H9 (cell line): Measurements from ENCODE around the gene TMEM217. TPM values are rescaled to one million over a fixed set of nuclear protein-coding genes. Genes with fewer than 3 reads are reported as not detected.
"Not testable (repeated sequence)": the region's sequence is repeated elsewhere in the genome, so short reads cannot be mapped to it uniquely, and the experiment has no call there.

ENCODE experiments used
- DNase-seq: peaks from one replicate; pipeline ENCODE4 v3.0.0-alpha.2; 2017
- H2AFZ ChIP-seq: one replicate; pipeline ENCODE4 v1.6.1; 2013; ENCODE audit warnings: mild to moderate bottlenecking, low read length, control low read depth, moderate library complexity
- H2AK5ac ChIP-seq: 2 replicates; pipeline ENCODE4 v1.6.1; 2013; ENCODE audit warnings: low read length, control low read depth, mixed read lengths; ENCODE audit not compliant: insufficient read length
- H2BK120ac ChIP-seq: one replicate; pipeline ENCODE4 v1.6.1; 2013; ENCODE audit warnings: low read depth, mild to moderate bottlenecking, low read length, control low read depth, inconsistent platforms; ENCODE audit not compliant: poor library complexity, severe bottlenecking
- H2BK12ac ChIP-seq: 2 replicates; pipeline ENCODE4 v1.6.1; 2013; ENCODE audit warnings: low read length, control low read depth, mixed read lengths, low read depth; ENCODE audit not compliant: insufficient read length
- H2BK15ac ChIP-seq: 2 replicates; pipeline ENCODE4 v1.6.1; 2013; ENCODE audit warnings: low read depth, low read length, control low read depth
- H2BK20ac ChIP-seq: one replicate; pipeline ENCODE4 v1.6.1; 2013; ENCODE audit warnings: low read depth, mild to moderate bottlenecking, low read length, control low read depth, inconsistent platforms; ENCODE audit not compliant: poor library complexity, severe bottlenecking
- H2BK5ac ChIP-seq: 2 replicates; pipeline ENCODE4 v1.6.1; 2013; ENCODE audit warnings: low read length, control low read depth, mixed read lengths; ENCODE audit not compliant: insufficient read length
- H3K14ac ChIP-seq: 2 replicates; pipeline ENCODE4 v1.6.1; 2013; ENCODE audit warnings: low read length, control low read depth; ENCODE audit not compliant: insufficient read depth
- H3K18ac ChIP-seq: 2 replicates; pipeline ENCODE4 v1.6.1; 2013; ENCODE audit warnings: low read depth, mild to moderate bottlenecking, mixed read lengths, low read length, control low read depth; ENCODE audit not compliant: insufficient read length
- H3K23ac ChIP-seq: 2 replicates; pipeline ENCODE4 v1.6.1; 2013; ENCODE audit warnings: low read length, control low read depth, mixed read lengths, low read depth; ENCODE audit not compliant: insufficient read length
- H3K23me2 ChIP-seq: 2 replicates; pipeline ENCODE4 v1.6.1; 2013; ENCODE audit warnings: low read depth, mild to moderate bottlenecking, mixed read lengths, low read length, control low read depth; ENCODE audit not compliant: insufficient read length, poor library complexity, severe bottlenecking
- H3K27ac ChIP-seq: 2 replicates; pipeline ENCODE4 v1.5.1; 2013; ENCODE audit warnings: low read length, control low read depth, mixed read lengths, low read depth; ENCODE audit not compliant: insufficient read length
- H3K27me3 ChIP-seq: 2 replicates; pipeline ENCODE4 v1.6.1; 2013; ENCODE audit warnings: low read length, control low read depth, inconsistent platforms; ENCODE audit not compliant: insufficient read depth
- H3K4ac ChIP-seq: 2 replicates; pipeline ENCODE4 v1.6.1; 2013; ENCODE audit warnings: low read depth, mild to moderate bottlenecking, control low read depth, inconsistent platforms, low read length, moderate library complexity
- H3K4me1 ChIP-seq: 2 replicates; pipeline ENCODE4 v1.6.1; 2013; ENCODE audit warnings: low read length, control low read depth, inconsistent platforms; ENCODE audit not compliant: insufficient read depth
- H3K4me2 ChIP-seq: 2 replicates; pipeline ENCODE4 v1.6.1; 2013; ENCODE audit warnings: low read length, control low read depth, mixed read lengths; ENCODE audit not compliant: insufficient read length, insufficient read depth
- H3K56ac ChIP-seq: 2 replicates; pipeline ENCODE4 v1.6.1; 2013; ENCODE audit warnings: low read depth, mild to moderate bottlenecking, mixed read lengths, low read length, control low read depth; ENCODE audit not compliant: insufficient read length
- H3K79me1 ChIP-seq: 2 replicates; pipeline ENCODE4 v1.6.1; 2013; ENCODE audit warnings: low read depth, mild to moderate bottlenecking, moderate library complexity, low read length, control low read depth, inconsistent platforms; ENCODE audit not compliant: insufficient read depth, poor library complexity, severe bottlenecking
- H3K79me2 ChIP-seq: 2 replicates; pipeline ENCODE4 v1.6.1; 2013; ENCODE audit warnings: low read length, control low read depth, inconsistent platforms; ENCODE audit not compliant: insufficient read depth
- H3K9ac ChIP-seq: 2 replicates; pipeline ENCODE4 v1.6.1; 2013; ENCODE audit warnings: low read length, control low read depth, mixed read lengths; ENCODE audit not compliant: insufficient read length; ENCODE audit errors: extremely low read depth
- H3K9me3 ChIP-seq: one replicate; pipeline ENCODE4 v1.6.1; 2013; ENCODE audit warnings: low read depth, low read length, inconsistent platforms; ENCODE audit not compliant: control insufficient read depth
- H3T11ph ChIP-seq: one replicate; pipeline ENCODE4 v1.6.1; 2013; ENCODE audit warnings: mild to moderate bottlenecking, low read length, control low read depth, inconsistent platforms
- H4K20me1 ChIP-seq: one replicate; pipeline ENCODE4 v1.6.1; 2013; ENCODE audit not compliant: control insufficient read depth, insufficient read length, insufficient read depth
- H4K5ac ChIP-seq: 2 replicates; pipeline ENCODE4 v1.6.1; 2013; ENCODE audit warnings: low read depth, mild to moderate bottlenecking, mixed read lengths, low read length, control low read depth; ENCODE audit not compliant: insufficient read length
- H4K8ac ChIP-seq: replicated peaks from 2 replicates; pipeline ENCODE4 v1.6.1; 2013; ENCODE audit warnings: low read length, control low read depth, mixed read lengths, low read depth; ENCODE audit not compliant: insufficient read length
- H4K91ac ChIP-seq: 2 replicates; pipeline ENCODE4 v1.6.1; 2013; ENCODE audit warnings: low read depth, mild to moderate bottlenecking, moderate library complexity, mixed read lengths, low read length, control low read depth; ENCODE audit not compliant: insufficient read length
- H3K27ac Mint-ChIP-seq, 3 experiments: 2 replicates in 2 of 3; 3 replicates in 1 of 3; pipeline ENCODE4 v1.8.0; 2020 to 2021; ENCODE audit warnings: mixed read lengths in 3 of 3, mild to moderate bottlenecking in 1 of 3, moderate library complexity in 1 of 3
- H3K27me3 Mint-ChIP-seq: 2 replicates; pipeline ENCODE4 v1.8.0; 2021; ENCODE audit warnings: low read depth, mild to moderate bottlenecking, moderate library complexity, mixed read lengths
- H3K36me3 Mint-ChIP-seq, 3 experiments: 2 replicates in 2 of 3; 3 replicates in 1 of 3; pipeline ENCODE4 v1.8.0; 2020 to 2021; ENCODE audit warnings: low read depth in 3 of 3, mixed read lengths in 3 of 3; ENCODE audit not compliant: insufficient read depth in 1 of 3
- H3K4me1 Mint-ChIP-seq, 2 experiments: 2 replicates each; pipeline ENCODE4 v1.8.0; 2020; ENCODE audit warnings: mixed read lengths in 2 of 2
- H3K4me3 Mint-ChIP-seq, 2 experiments: 2 replicates in 1 of 2; 3 replicates in 1 of 2; pipeline ENCODE4 v1.8.0; 2020 to 2021; ENCODE audit warnings: mild to moderate bottlenecking in 2 of 2, mixed read lengths in 2 of 2, moderate library complexity in 1 of 2
- H3K9me3 Mint-ChIP-seq, 2 experiments: 2 replicates in 1 of 2; 3 replicates in 1 of 2; pipeline ENCODE4 v1.8.0; 2020; ENCODE audit warnings: mild to moderate bottlenecking in 2 of 2, mixed read lengths in 2 of 2, moderate library complexity in 1 of 2
- CTCF ChIP-seq: fragments of 200-600 bp; sonication (generic); conservative IDR thresholded peaks from 3 replicates; pipeline ENCODE4 v1.8.0; 2021; ENCODE audit warnings: antibody characterized with exemption, mild to moderate bottlenecking
- WGBS: extraction: QIAGEN DNeasy Blood & Tissue Kit; methylation state at CpG from one replicate; pipeline ENCODE4 v1.1.7; 2013; ENCODE audit warnings: missing lambda C conversion rate, low lambda C conversion rate, mixed read lengths; ENCODE audit not compliant: insufficient read length; ENCODE audit errors: extremely low coverage; 5-methylcytosine and 5-hydroxymethylcytosine counted together
- total RNA-seq: library from RNA; stranded (reverse); gene quantifications from 2 replicates; pipeline ENCODE4 v1.2.1, GENCODE V29; 2021

The TMEM217 gene
- total RNA-seq, 1 experiment from 2014 or later, result 1.1 TPM

- H3K23me2 ChIP-seq, result no peaks in the 10 kb centered on the region
- WGBS, result no CpG with 5 or more reads among the region's 5 CpGs
- no peaks in the 10 kb centered on the region for H4K20me1 ChIP-seq
- no peak overlapping the region for H3K18ac ChIP-seq
- no peak overlapping the region for H2BK20ac ChIP-seq
- H3K9ac ChIP-seq, result no peak overlapping the region
- H3K27me3 ChIP-seq, result no peaks in the 10 kb centered on the region
- no peak overlapping the region for H2BK15ac ChIP-seq
- no peaks in the 10 kb centered on the region; the same call in 1 of the 2 replicates for H3K27me3 Mint-ChIP-seq
- H3K4ac ChIP-seq, result no peak overlapping the region
- no peak overlapping the region for H4K5ac ChIP-seq
- H3K56ac ChIP-seq, result no peak overlapping the region
- TF ChIP-seq CTCF, result no peak
- H2AK5ac ChIP-seq, result no peak overlapping the region
- no peaks in the 10 kb centered on the region; a peak in 1 of 5 replicates for H3K9me3 Mint-ChIP-seq
- H4K91ac ChIP-seq, result no peak overlapping the region
- H3K36me3 Mint-ChIP-seq, result no peaks in the 10 kb centered on the region
- DNase-seq, result no peak
- H3K27ac Mint-ChIP-seq, result no peak overlapping the region
- H3K14ac ChIP-seq, result no peak overlapping the region
- peaks cover 3 to 4% of the 10 kb centered on the region in 2 experiments for H3K4me1 Mint-ChIP-seq
- H3K27ac ChIP-seq, result no peak overlapping the region
- no peaks in the 10 kb centered on the region for H3K9me3 ChIP-seq
- H2AFZ ChIP-seq, result no peak overlapping the region
- H2BK5ac ChIP-seq, result no peak overlapping the region
- H3K79me2 ChIP-seq, result no peaks in the 10 kb centered on the region
- no peak overlapping the region for H4K8ac ChIP-seq
- no peak overlapping the region for H3K4me3 Mint-ChIP-seq
- H3K79me1 ChIP-seq, result no peaks in the 10 kb centered on the region
- H3T11ph ChIP-seq, result no peak overlapping the region
- no peak overlapping the region for H2BK120ac ChIP-seq
- H3K4me1 ChIP-seq, result no peaks in the 10 kb centered on the region; the same call in 1 of the 2 replicates
- no peak overlapping the region for H2BK12ac ChIP-seq
- no peak overlapping the region for H3K4me2 ChIP-seq
- no peak overlapping the region for H3K23ac ChIP-seq
Observed at GRCh38 chr6:37200085-37200484, 57.9 kb downstream of the TMEM217 start.

- H3K9me3 ChIP-seq, H3K4ac ChIP-seq, DNase-seq, H3K27me3 Mint-ChIP-seq, H4K91ac ChIP-seq, H4K5ac ChIP-seq, H2AK5ac ChIP-seq, H3K36me3 Mint-ChIP-seq, H2BK15ac ChIP-seq, H3K4me2 ChIP-seq, H3T11ph ChIP-seq, H4K20me1 ChIP-seq, H2AFZ ChIP-seq, H3K79me1 ChIP-seq, H2BK20ac ChIP-seq, H3K23me2 ChIP-seq, H3K23ac ChIP-seq, H3K9me3 Mint-ChIP-seq, H3K27ac ChIP-seq, H3K27me3 ChIP-seq, H3K4me1 ChIP-seq, H2BK12ac ChIP-seq, H4K8ac ChIP-seq, H3K18ac ChIP-seq, H3K14ac ChIP-seq, H3K56ac ChIP-seq, H2BK120ac ChIP-seq, H3K4me3 Mint-ChIP-seq, H3K9ac ChIP-seq, H3K79me2 ChIP-seq, H3K27ac Mint-ChIP-seq, H2BK5ac ChIP-seq: not testable (repeated sequence)
- peaks cover 5 to 10% of the 10 kb centered on the region in 2 experiments for H3K4me1 Mint-ChIP-seq
- no CpG with 5 or more reads among the region's 4 CpGs for WGBS
Observed at GRCh38 chr6:37196451-37196850, 61.5 kb downstream of the TMEM217 start.
